Neural cell (in vitro differentiated cells): ENCODE data around the gene B4GALT2. TPM values are rescaled to one million over a fixed set of nuclear protein-coding genes. Genes with fewer than 3 reads are reported as not detected.

Experiments used
- polyA plus RNA-seq: library from polyadenylated mRNA; depleted of rRNA; stranded (reverse); fragments of >200 nt; gene quantifications from 2 replicates; pipeline ENCODE4 v1.2.3, GENCODE V29; 2014

Gene B4GALT2
- polyA plus RNA-seq, 1 donor from 2014 or later: 129 TPM

Other genes starting within 250 kb of the B4GALT2 start
- gene ARTN, start 45.4 kb upstream of the B4GALT2 start, polyA plus RNA-seq: 1.4 and 2.2 TPM in 2 replicates
- 29.8 and 38.4 TPM in 2 replicates for gene IPO13, start 32.3 kb upstream of the B4GALT2 start, polyA plus RNA-seq
- 26.0 and 29.2 TPM in 2 replicates for gene DPH2, start 9.2 kb upstream of the B4GALT2 start, polyA plus RNA-seq
- gene ATP6V0B, start 4.2 kb upstream of the B4GALT2 start, polyA plus RNA-seq: 580 and 705 TPM in 2 replicates
- gene CCDC24, start 12.4 kb downstream of the B4GALT2 start, polyA plus RNA-seq: 16.3 and 16.5 TPM in 2 replicates
- 1.3 and 1.6 TPM in 2 replicates for gene SLC6A9, start 52.3 kb downstream of the B4GALT2 start, polyA plus RNA-seq
- not detected in 2 replicates for gene KLF17, start 139.6 kb downstream of the B4GALT2 start, polyA plus RNA-seq
- not detected in 2 replicates for gene KLF18, start 162.4 kb downstream of the B4GALT2 start, polyA plus RNA-seq
- gene DMAP1, start 234.3 kb downstream of the B4GALT2 start, polyA plus RNA-seq: 46.4 and 55.6 TPM in 2 replicates